Measurements from ENCODE around the gene ING3.
A peak's percentile ranks its signal among the peaks of the same experiment; 100 is the strongest.

ING3 gene

DNA sequence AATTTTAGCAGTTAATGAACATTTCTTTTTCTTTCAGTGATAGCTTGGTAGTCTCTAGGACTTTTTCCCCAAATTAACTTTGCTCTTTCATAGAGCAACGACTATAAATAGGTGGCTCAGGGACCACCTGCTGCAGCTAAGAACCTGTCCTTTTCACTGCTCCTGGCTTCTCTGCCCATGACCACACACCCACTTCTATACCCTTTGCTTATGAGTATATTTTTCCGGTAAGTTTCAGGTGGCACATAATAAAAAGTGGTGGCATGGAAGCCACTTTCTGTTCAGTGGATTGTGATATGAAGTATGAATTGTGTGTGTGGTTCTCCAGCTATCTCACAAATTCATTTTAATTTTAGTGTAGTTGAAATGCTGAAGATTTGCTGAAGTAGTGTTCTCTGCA is 1.2 kb downstream of the ING3 start:
- ChIA-PET POLR2A (no interaction called here), CTCF (interaction anchor here (0.5 kb wide), 1 partner anchor 595 kb away, joined by 3 read pairs; no protein-coding TSS in a partner anchor)
- TF ChIP-seq ZNF473 (tag by site-specific recombination; IDR thresholded peaks at IDR 0.05) = no peak
- TF ChIP-seq SCRT2 (tag by site-specific recombination; IDR thresholded peaks at IDR 0.05) = 0 out of 2 replicates have a peak, but pooled peaks have one; percentile 17
- Histone ChIP-seq H3K27ac (ENCODE audit: extremely low read depth, low read depth, low read length) (no peak overlapping the region), H3K4me3 (ENCODE audit: low read depth, low read length) (peak overlapping the region; percentile 95), H3K36me3 (ENCODE audit: control insufficient read depth in 2 of 2, insufficient read depth in 1 of 2, low read length in 2 of 2) (peaks cover 28 to 37% of the 10 kb centered on the region in 2 experiments), H3K4me1 (ENCODE audit: control insufficient read depth, insufficient read depth, low read length) (peaks cover 8% of the 10 kb centered on the region; the same call in 1 of the 2 replicates), H3K9me3 (ENCODE audit: control insufficient read depth, insufficient read depth, low read depth, low read length) (no peaks in the 10 kb centered on the region)

GRCh38 chr7:120955577-120956149 is 5.1 kb downstream of the ING3 start:
- Histone ChIP-seq H3K27ac (ENCODE audit: extremely low read depth, low read depth, low read length) (no peak overlapping the region), H3K36me3 (ENCODE audit: control insufficient read depth in 2 of 2, insufficient read depth in 1 of 2, low read length in 2 of 2) (peaks cover 34 to 43% of the 10 kb centered on the region in 2 experiments), H3K9me3 (ENCODE audit: control insufficient read depth, insufficient read depth, low read depth, low read length) (no peaks in the 10 kb centered on the region), H3K4me1 (ENCODE audit: control insufficient read depth, insufficient read depth, low read length) (peaks cover 2% of the 10 kb centered on the region; the same call in 1 of the 2 replicates), H3K4me3 (ENCODE audit: low read depth, low read length) (no peak overlapping the region)
- CTCF ChIA-PET = no interaction called here
- POLR2A ChIA-PET = no interaction called here
- TF ChIP-seq ZNF548 (tag by site-specific recombination; IDR thresholded peaks at IDR 0.05) = no peak
- no peak for TF ChIP-seq ZNF621 (tag by site-specific recombination; IDR thresholded peaks at IDR 0.05)
- TF ChIP-seq, protein P1, sequence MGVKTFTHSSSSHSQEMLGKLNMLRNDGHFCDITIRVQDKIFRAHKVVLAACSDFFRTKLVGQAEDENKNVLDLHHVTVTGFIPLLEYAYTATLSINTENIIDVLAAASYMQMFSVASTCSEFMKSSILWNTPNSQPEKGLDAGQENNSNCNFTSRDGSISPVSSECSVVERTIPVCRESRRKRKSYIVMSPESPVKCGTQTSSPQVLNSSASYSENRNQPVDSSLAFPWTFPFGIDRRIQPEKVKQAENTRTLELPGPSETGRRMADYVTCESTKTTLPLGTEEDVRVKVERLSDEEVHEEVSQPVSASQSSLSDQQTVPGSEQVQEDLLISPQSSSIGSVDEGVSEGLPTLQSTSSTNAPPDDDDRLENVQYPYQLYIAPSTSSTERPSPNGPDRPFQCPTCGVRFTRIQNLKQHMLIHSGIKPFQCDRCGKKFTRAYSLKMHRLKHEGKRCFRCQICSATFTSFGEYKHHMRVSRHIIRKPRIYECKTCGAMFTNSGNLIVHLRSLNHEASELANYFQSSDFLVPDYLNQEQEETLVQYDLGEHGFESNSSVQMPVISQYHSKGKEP (tag by site-specific recombination; IDR thresholded peaks at IDR 0.05) = no peak
- no peak for TF ChIP-seq ZFP69B (tag by site-specific recombination; IDR thresholded peaks at IDR 0.05)
- TF ChIP-seq, protein P2, sequence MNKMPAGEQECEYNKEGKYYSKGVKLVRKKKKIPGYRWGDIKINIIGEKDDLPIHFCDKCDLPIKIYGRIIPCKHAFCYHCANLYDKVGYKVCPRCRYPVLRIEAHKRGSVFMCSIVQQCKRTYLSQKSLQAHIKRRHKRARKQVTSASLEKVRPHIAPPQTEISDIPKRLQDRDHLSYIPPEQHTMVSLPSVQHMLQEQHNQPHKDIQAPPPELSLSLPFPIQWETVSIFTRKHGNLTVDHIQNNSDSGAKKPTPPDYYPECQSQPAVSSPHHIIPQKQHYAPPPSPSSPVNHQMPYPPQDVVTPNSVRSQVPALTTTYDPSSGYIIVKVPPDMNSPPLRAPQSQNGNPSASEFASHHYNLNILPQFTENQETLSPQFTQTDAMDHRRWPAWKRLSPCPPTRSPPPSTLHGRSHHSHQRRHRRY (tag by site-specific recombination; IDR thresholded peaks at IDR 0.05) = no peak
- no peak for TF ChIP-seq HIC1 (tag by site-specific recombination; IDR thresholded peaks at IDR 0.05)
- TF ChIP-seq ZNF76 (tag by site-specific recombination; IDR thresholded peaks at IDR 0.05; ENCODE audit: borderline replicate concordance, low read depth) = no peak
- TF ChIP-seq ELK4 (IDR thresholded peaks at IDR 0.05; ENCODE audit: borderline replicate concordance, low read depth, low read length) = no peak
- no peak for TF ChIP-seq ZNF175 (tag by site-specific recombination; IDR thresholded peaks at IDR 0.05)
- TF ChIP-seq EGR2 (tag by site-specific recombination; IDR thresholded peaks at IDR 0.05; ENCODE audit: low read depth) = no peak
- TF ChIP-seq ZBTB49 (tag by site-specific recombination; IDR thresholded peaks at IDR 0.05; ENCODE audit: low read depth) = no peak
- no peak for TF ChIP-seq ZNF558 (tag by site-specific recombination; IDR thresholded peaks at IDR 0.05)
- TF ChIP-seq ZNF791 (tag by site-specific recombination; IDR thresholded peaks at IDR 0.05) = no peak
- TF ChIP-seq, protein P3, sequence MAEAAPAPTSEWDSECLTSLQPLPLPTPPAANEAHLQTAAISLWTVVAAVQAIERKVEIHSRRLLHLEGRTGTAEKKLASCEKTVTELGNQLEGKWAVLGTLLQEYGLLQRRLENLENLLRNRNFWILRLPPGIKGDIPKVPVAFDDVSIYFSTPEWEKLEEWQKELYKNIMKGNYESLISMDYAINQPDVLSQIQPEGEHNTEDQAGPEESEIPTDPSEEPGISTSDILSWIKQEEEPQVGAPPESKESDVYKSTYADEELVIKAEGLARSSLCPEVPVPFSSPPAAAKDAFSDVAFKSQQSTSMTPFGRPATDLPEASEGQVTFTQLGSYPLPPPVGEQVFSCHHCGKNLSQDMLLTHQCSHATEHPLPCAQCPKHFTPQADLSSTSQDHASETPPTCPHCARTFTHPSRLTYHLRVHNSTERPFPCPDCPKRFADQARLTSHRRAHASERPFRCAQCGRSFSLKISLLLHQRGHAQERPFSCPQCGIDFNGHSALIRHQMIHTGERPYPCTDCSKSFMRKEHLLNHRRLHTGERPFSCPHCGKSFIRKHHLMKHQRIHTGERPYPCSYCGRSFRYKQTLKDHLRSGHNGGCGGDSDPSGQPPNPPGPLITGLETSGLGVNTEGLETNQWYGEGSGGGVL (tag by site-specific recombination; IDR thresholded peaks at IDR 0.05) = no peak
- TF ChIP-seq, protein P4, sequence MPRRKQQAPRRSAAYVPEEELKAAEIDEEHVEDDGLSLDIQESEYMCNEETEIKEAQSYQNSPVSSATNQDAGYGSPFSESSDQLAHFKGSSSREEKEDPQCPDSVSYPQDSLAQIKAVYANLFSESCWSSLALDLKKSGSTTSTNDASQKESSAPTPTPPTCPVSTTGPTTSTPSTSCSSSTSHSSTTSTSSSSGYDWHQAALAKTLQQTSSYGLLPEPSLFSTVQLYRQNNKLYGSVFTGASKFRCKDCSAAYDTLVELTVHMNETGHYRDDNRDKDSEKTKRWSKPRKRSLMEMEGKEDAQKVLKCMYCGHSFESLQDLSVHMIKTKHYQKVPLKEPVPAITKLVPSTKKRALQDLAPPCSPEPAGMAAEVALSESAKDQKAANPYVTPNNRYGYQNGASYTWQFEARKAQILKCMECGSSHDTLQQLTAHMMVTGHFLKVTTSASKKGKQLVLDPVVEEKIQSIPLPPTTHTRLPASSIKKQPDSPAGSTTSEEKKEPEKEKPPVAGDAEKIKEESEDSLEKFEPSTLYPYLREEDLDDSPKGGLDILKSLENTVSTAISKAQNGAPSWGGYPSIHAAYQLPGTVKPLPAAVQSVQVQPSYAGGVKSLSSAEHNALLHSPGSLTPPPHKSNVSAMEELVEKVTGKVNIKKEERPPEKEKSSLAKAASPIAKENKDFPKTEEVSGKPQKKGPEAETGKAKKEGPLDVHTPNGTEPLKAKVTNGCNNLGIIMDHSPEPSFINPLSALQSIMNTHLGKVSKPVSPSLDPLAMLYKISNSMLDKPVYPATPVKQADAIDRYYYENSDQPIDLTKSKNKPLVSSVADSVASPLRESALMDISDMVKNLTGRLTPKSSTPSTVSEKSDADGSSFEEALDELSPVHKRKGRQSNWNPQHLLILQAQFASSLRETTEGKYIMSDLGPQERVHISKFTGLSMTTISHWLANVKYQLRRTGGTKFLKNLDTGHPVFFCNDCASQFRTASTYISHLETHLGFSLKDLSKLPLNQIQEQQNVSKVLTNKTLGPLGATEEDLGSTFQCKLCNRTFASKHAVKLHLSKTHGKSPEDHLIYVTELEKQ (tag by site-specific recombination; IDR thresholded peaks at IDR 0.05; ENCODE audit: borderline replicate concordance) = no peak
- TF ChIP-seq ZNF16 (tag by site-specific recombination; IDR thresholded peaks at IDR 0.05; ENCODE audit: low read depth) = no peak
